ENCODE measurements around the gene GATA5.

GRCh38 chr20:62483613-62484458, 8.0 kb upstream of the GATA5 start:
- no peak for TF ChIP-seq CTCF (IDR thresholded peaks at IDR 0.05; ENCODE audit: low read length)
- TF ChIP-seq EZH2 (IDR thresholded peaks at IDR 0.05; ENCODE audit: borderline replicate concordance, low read length) = no peak
